CD4-positive, alpha-beta T cell treated with Interleukin-6 at 100 ng/mL for 8 hours (primary cell): ENCODE measurements around the gene GTF2B.
"Not testable (repeated sequence)": the region's sequence is repeated elsewhere in the genome, so short reads cannot be mapped to it uniquely, and the experiment has no call there.

Experiments
- DNase-seq: peaks from one replicate; pipeline ENCODE4 v3.0.0-alpha.2; 2020; ENCODE audit warnings: mixed read lengths, low spot score

GTF2B gene, protein sequence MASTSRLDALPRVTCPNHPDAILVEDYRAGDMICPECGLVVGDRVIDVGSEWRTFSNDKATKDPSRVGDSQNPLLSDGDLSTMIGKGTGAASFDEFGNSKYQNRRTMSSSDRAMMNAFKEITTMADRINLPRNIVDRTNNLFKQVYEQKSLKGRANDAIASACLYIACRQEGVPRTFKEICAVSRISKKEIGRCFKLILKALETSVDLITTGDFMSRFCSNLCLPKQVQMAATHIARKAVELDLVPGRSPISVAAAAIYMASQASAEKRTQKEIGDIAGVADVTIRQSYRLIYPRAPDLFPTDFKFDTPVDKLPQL

GRCh38 chr1:88891318-88891950 lies at the start of gene GTF2B:
TSS of gene GTF2B (minus strand) at chr1:88891567. CDS start at chr1:88891499, 68 bp downstream.
- DNase-seq, result peak; percentile 94

DNA sequence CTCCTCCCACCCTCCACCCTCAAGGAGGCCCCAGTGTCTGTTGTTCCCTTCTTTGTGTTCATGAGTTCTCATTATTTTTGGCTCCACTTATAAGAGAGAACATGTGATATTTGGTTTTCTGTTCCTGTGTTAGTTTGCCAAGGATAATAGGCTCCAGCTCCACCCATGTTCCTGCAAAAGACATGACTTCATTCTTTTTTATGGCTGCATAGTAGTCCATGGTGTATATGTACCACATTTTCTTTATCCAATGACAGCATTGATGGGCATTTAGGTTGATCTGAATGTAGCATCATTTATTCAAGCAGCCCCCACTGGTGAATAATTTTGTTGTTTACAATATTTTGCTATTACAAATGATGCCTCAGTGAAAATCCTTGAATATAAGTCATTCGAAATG lies 47.2 kb upstream of the GTF2B start:
- DNase-seq, result not testable (repeated sequence)

DNA sequence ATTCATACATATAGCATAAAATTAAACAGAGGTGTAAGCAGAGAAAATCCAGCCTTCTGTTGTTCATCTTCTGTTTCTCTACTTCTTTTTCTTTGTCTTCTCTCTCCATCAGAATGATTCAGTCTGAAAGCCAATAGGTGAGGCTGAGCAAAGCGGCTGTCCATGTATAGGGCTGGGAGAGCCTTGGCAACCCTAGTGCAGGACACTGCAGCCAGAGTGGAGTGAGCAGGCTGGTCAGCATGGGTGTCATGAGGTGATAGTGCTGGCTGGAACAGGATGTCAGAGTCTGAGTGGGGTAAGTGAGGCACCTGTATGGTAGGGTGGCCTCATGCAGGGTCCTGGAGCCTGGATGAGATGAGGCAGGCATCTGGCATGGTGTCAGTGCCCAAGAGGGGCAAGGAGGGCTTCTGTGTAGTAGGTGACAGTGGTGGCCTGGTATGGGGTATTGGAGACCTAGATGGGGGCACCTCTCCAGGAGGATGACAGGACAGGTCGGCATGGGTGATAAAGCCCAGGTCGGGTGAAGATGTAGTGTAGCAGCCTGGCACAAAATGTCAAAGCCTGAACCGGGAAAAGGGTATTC lies 45.5 kb upstream of the GTF2B start:
- no peak for DNase-seq

GRCh38 chr1:88936223-88936523 lies 44.8 kb upstream of the GTF2B start:
- no peak for DNase-seq

DNA sequence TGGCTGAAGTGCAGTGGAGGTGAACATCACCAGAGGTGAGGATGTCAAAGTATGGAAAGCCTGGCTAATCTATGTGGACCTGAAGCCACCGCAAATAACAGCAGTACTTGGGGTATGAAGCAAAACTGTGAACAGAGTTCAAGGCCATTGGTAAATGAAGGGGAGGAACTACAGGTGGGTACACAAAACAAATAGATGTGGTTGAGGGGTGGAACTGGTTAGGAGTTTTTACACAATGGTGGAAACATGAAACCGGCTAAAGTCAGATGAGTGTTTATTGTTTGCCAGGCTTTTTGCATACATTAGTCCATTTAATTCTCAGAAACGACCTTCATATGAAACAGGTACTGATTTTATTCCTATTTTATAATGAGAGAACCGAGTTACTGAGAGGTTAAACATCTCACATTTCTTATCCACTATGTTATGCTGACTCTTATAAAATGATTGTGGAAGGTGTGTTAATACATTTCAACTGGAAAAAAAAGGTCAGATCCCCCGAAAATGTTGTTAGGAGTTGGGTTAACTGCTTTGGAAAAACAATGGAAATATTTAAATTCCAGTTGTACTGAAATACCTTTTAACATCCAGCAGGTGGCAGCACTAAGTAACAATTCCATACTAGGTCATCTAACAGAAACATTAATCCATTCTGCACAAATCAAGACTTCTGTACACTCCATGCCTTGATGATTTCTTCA lies 44.3 kb upstream of the GTF2B start:
- peak; percentile 27 for DNase-seq

- DNase-seq, result not testable (repeated sequence)
Measured at GRCh38 chr1:88930176-88930575, 38.8 kb upstream of the GTF2B start.

DNA sequence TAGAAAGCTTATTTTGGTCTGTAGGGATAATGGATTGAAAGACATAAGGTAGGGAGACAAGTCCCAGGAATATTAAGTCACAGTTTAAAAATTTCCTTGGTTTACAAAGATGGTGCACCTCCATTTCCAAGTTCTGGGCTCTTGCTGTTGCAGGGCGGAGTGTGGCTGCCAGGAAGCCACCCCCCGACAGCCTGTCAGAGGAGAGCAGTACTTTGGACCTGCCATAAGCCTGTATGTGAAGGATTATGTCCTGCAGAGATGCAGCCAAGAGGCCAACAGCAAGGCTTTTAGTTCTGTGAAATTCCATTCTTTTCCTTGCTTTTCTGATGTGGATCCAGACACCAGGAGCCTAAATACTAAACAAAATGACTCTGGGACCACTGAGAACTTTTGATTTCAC lies 31.9 kb upstream of the GTF2B start:
- DNase-seq, result no peak

DNA sequence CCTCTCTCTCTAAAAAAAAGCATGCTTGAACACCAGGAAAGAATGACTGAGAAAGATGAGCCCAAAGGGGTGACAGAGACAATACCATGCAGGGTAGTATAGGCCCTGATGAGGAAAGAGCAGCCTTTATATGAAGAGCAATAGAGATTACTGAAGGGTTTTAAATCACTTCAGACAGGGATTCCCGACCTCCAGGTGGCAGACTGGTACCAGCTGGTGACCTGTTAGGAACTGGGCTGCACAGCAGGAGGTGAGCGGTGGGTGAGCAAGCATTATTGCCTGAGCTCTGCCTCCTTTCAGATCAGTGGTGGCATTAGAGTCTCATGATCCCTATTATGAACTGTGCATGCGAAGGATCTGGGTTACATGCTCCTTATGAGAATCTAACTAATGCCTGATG lies 30.8 kb upstream of the GTF2B start:
- no peak for DNase-seq

GRCh38 chr1:88920845-88921244 lies 29.5 kb upstream of the GTF2B start:
- no peak for DNase-seq

GRCh38 chr1:88917321-88918025 lies 26.1 kb upstream of the GTF2B start:
- no peak for DNase-seq

GRCh38 chr1:88916883-88917282 lies 25.5 kb upstream of the GTF2B start:
- no peak for DNase-seq

GRCh38 chr1:88911800-88912199 lies 20.4 kb upstream of the GTF2B start:
- DNase-seq, result not testable (repeated sequence)

GRCh38 chr1:88911161-88911560 lies 19.8 kb upstream of the GTF2B start:
- DNase-seq, result no peak

DNA sequence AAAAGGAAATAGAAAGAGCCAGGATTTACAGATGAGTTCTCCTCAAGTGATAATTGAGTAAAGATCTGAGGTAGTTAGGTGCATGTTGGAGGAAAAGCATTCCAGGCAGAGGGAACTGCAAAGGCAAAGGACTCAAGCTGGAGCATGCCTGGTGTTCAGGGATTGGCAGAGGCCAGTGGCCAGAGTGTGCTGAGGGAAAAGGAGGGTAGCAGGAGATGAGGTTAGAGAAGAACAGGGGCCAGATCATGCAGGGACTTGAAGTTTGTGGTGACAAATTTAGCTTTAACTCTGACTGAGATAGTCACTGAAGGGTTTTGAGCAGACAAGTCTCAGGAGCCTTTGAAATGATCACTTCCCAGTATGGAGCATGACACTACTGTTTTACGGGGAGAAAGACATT lies 19.0 kb upstream of the GTF2B start:
- DNase-seq, result no peak

DNA sequence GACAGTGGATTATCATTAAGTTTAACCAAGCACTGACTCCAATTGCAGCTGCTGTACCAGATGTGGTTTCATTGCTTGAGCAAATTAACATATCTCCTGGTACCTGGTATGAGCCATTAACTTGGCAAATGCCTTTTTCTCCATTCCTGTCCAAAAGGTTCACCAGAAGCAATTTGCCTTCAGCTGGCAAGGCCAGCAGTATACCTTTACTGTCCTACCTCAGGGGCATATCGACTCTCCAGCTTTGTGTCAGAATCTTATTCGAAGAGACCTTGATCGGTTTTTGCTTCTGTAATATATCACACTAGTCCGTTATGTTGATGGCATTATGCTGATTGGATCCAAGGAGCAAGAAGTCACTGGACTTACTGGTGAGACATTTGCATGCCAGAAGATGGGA lies 9.5 kb upstream of the GTF2B start:
- no peak for DNase-seq

DNA sequence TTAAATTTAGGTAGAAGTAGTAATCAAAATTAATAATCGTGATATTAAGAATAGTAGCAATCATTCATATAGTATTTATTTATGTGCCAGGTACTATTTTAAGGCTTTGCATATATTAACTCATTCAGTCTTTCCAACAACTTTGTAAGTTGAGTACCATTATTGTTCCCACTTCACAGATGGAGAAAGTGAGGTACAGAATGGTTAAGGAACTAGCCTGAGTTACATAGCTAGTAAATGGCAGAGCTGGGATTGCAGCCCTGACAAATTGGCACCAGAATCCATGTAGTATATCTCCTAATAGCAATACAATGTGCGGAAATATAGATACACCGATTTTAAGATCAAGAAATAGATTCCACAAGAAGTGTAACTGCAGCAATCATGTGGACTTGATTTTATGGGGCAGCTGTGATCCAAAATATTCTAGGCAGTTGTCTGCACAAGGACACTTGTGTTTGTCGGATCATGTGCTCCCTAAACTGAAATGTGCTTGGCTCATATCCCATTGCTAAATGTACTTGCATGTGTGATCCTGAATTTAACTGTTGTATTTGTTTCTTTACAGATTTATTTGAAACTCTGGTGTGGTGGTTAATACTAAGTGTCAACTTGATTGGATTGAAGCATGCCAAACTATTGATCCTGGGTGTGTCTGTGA lies 5.8 kb upstream of the GTF2B start:
- DNase-seq, result no peak

DNA sequence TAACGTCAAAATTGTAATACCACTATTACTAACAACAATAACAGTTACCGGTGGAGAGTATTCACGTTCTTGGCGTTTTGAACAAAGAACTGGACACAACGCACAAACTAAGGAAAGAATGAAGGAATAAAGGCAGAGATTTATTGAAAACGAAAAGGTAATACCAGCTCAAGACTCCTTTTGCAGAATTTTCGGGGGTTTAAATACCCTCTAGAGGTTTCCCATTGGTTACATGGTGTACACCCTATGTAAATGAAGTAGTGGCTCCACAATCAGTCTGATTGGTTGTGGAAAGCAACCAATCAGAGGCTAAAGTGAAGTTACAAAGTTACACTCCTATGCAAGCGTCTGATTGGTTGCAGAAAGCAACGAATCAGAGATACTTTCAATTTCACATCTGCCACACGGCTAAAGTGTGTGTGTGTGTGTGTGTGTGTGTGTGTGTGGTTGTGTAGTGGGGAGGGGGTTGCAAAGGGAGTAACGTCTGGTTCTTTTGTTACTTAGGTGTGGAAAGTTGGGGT lies 1.1 kb upstream of the GTF2B start:
- no peak for DNase-seq

GRCh38 chr1:88891951-88892340 lies 579 bp upstream of the GTF2B start:
- no peak for DNase-seq

DNA sequence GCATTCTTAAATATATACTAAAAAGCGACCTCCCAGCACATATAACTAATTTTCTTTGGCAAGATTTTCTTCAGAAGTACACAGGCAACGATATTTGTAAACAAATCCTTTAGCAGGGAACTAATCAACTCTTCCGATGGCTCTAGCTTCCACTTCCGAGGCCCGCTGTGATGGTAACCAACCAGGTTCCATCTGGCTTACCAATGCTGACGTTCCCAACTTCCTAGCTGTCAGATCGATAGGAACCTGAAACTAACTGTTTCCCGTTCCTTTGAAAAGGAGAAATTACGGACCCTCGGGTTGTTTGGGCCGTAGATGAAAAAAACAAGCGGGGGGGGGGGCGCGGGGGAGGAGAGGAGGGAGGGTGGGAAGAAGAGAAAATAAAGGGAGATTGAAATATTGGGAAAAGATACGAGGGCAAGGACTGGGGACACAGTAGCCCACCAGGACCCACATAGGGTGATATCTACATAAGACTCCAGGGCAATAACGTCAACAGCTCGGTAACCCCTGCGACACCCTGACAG lies 513 bp downstream of the GTF2B start:
- peak; percentile 19 for DNase-seq

GRCh38 chr1:88890131-88890530 lies 1.2 kb downstream of the GTF2B start:
- DNase-seq, result no peak

DNA sequence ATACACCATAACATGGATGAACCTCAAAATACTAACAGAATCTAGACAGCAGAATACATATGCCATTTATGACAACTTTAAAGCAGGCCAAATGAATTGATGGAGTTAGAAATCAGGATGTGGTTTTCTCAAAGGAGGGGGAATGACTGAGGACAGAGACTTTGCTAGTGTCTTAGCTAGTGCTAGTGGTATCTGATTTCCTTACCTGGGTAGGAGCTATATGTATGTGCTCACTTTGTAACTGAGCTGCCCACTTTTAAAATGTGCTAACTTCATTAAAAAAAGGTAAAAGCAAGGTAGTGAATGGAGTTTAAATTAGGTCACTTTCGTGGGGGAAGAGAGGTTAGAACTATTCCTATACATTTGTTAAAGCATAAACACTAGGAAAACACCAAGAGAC lies 2.6 kb downstream of the GTF2B start:
- DNase-seq, result peak; percentile 38
